Endothelial cell of umbilical vein (primary cell): Measurements from ENCODE around the gene KATNIP. TPM values are rescaled to one million over a fixed set of nuclear protein-coding genes. Genes with fewer than 3 reads are reported as not detected.

ENCODE experiments used
- BruUV-seq: library from RNA; stranded (reverse); fragments of 400-500 nt; replicated peaks from 2 replicates; lab custom pipeline; 2021; lab: Mats Ljungman, UMichigan
- CTCF ChIA-PET: fragments of 300-600, 350-600 bp; sonication (Branson Sonifier 250); formaldehyde crosslinking; loops from one replicate; lab custom pipeline; 2021; ENCODE audit warnings: antibody characterized with exemption, inconsistent platforms; lab: Charles Lee
- POLR2A ChIA-PET: fragments of 300-600, 350-600 bp; sonication (Branson Sonifier 250); formaldehyde crosslinking; loops from one replicate; lab custom pipeline; 2021; ENCODE audit warnings: antibody characterized with exemption, inconsistent platforms; lab: Charles Lee
- DNase-seq: peaks from one replicate; pipeline ENCODE4 v3.0.0-alpha.2; 2011; ENCODE audit warnings: low read depth, low spot score
- FAIRE-seq: peaks from 2 replicates; lab custom pipeline; 2011; peaks lifted over from hg19 to GRCh38; lab: Jason Lieb, UNC
- H2AFZ ChIP-seq: 2 replicates; pipeline ENCODE4 v1.6.0; 2012; ENCODE audit warnings: low read depth, low read length, control low read depth, inconsistent platforms
- H3K27ac ChIP-seq: 2 replicates; pipeline ENCODE4 v1.5.1; 2011; ENCODE audit warnings: low read depth, mild to moderate bottlenecking, control low read depth, low read length, moderate library complexity; ENCODE audit not compliant: insufficient read depth
- H3K27me3 ChIP-seq, 2 experiments: 2 replicates each; pipeline versions ENCODE4 v1.6.0 to v1.6.1; 2011; ENCODE audit warnings: low read length in 2 of 2, mixed read lengths in 1 of 2; ENCODE audit not compliant: control insufficient read depth in 2 of 2, insufficient read depth in 2 of 2
- H3K36me3 ChIP-seq, 2 experiments: 2 replicates in 1 of 2; 3 replicates in 1 of 2; pipeline ENCODE4 v1.5.1; 2011; ENCODE audit warnings: low read length in 2 of 2, mild to moderate bottlenecking in 1 of 2, moderate library complexity in 1 of 2; ENCODE audit not compliant: control insufficient read depth in 2 of 2, insufficient read depth in 2 of 2; ENCODE audit errors: extremely low read depth in 1 of 2
- H3K4me1 ChIP-seq: 3 replicates; pipeline ENCODE4 v1.5.1; 2011; ENCODE audit warnings: mild to moderate bottlenecking, low read length; ENCODE audit not compliant: control insufficient read depth, insufficient read depth; ENCODE audit errors: extremely low read depth
- H3K4me2 ChIP-seq: 2 replicates; pipeline ENCODE4 v1.6.1; 2011; ENCODE audit warnings: low read length, control low read depth, mixed read lengths; ENCODE audit not compliant: insufficient read depth
- H3K4me3 ChIP-seq, 3 experiments: fragments of 200-600 bp in 1 of 3; sonication (generic), shearing (Covaris generic) in 1 of 3; replicated peaks in 1 of 3; 2 replicates each; pipeline ENCODE4 v1.5.1; 2011 to 2016; ENCODE audit warnings: control low read depth in 3 of 3, low read length in 3 of 3, mild to moderate bottlenecking in 2 of 3, inconsistent platforms in 1 of 3, low read depth in 1 of 3, moderate library complexity in 1 of 3; ENCODE audit not compliant: insufficient read depth in 1 of 3
- H3K79me2 ChIP-seq: 2 replicates; pipeline ENCODE4 v1.6.0; 2012; ENCODE audit warnings: low read length, inconsistent platforms; ENCODE audit not compliant: control insufficient read depth, insufficient read depth
- H3K9ac ChIP-seq: replicated peaks from 2 replicates; pipeline ENCODE3; 2011; ENCODE audit warnings: low read length, control low read depth; ENCODE audit not compliant: insufficient read depth; ENCODE audit errors: extremely low read depth
- H3K9me1 ChIP-seq: replicated peaks from 3 replicates; pipeline ENCODE4 v1.6.0; 2011; ENCODE audit warnings: mild to moderate bottlenecking, low read length; ENCODE audit not compliant: control insufficient read depth, insufficient read depth; ENCODE audit errors: extremely low read depth
- H3K9me3 ChIP-seq: replicated peaks from 2 replicates; pipeline ENCODE4 v1.5.1; 2012; ENCODE audit warnings: low read length, inconsistent platforms; ENCODE audit not compliant: control insufficient read depth, insufficient read depth
- H4K20me1 ChIP-seq: replicated peaks from 2 replicates; pipeline ENCODE3; 2011; ENCODE audit warnings: mild to moderate bottlenecking, low read length; ENCODE audit not compliant: control insufficient read depth, insufficient read depth; ENCODE audit errors: extremely low read depth
- EZH2 ChIP-seq: IDR thresholded peaks from 2 replicates; pipeline ENCODE4 v1.6.1; 2012; ENCODE audit warnings: borderline replicate concordance, low read depth, mild to moderate bottlenecking, moderate library complexity, low read length, inconsistent platforms; ENCODE audit not compliant: severe bottlenecking
- FOS ChIP-seq: IDR thresholded peaks from 2 replicates; pipeline ENCODE4 v1.6.1; 2011; ENCODE audit warnings: mild to moderate bottlenecking, low read length, moderate library complexity, borderline replicate concordance; ENCODE audit not compliant: insufficient read depth
- GATA2 ChIP-seq: IDR thresholded peaks from 2 replicates; pipeline ENCODE4 v1.7.0; 2011; ENCODE audit warnings: low read depth, mild to moderate bottlenecking, moderate library complexity, mixed read lengths, low read length; ENCODE audit not compliant: insufficient read length, insufficient read depth
- JUN ChIP-seq: IDR thresholded peaks from 2 replicates; pipeline ENCODE4 v1.6.1; 2011; ENCODE audit warnings: borderline replicate concordance, low read depth; ENCODE audit not compliant: insufficient read length, insufficient read depth
- MAX ChIP-seq: IDR thresholded peaks from 2 replicates; pipeline ENCODE4 v1.6.1; 2011; ENCODE audit not compliant: insufficient read depth, insufficient read length
- MYC ChIP-seq: IDR thresholded peaks from one replicate; pipeline ENCODE4 v1.6.1; 2011; ENCODE audit warnings: mild to moderate bottlenecking, low read depth, low read length
- POLR2A ChIP-seq: IDR thresholded peaks from 2 replicates; pipeline ENCODE4 v1.6.1; 2012; ENCODE audit warnings: low read depth, mild to moderate bottlenecking, control low read depth, low read length
- POLR2AphosphoS5 ChIP-seq: IDR thresholded peaks from 2 replicates; pipeline ENCODE4 v1.6.1; 2012; ENCODE audit warnings: low read depth, mild to moderate bottlenecking, control low read depth, low read length, moderate library complexity; ENCODE audit not compliant: insufficient read depth
- dilution Hi-C: fragments of 300-500 bp; cut with MboI; formaldehyde crosslinking; loops from one replicate; pipeline ENCODE4 v1.15.0; 2019; ENCODE audit warnings: low sequenced_read_pairs; ENCODE audit not compliant: extremely low pct_ligation_motif_present
- intact Hi-C: fragments of 100-400 bp; cut with micrococcal nuclease; formaldehyde crosslinking; loops from one replicate; pipeline ENCODE4 v1.10.0; 2022
- polyA plus RNA-seq, 4 experiments: library from polyadenylated mRNA; depleted of rRNA in 3 of 4; stranded (reverse) in 3 of 4; unstranded in 1 of 4; fragments of >200 nt; gene quantifications; 2 replicates each; pipeline versions ENCODE4 v1.2.1 to v1.2.3, GENCODE V29; 2011 to 2012; ENCODE audit warnings: missing spikeins in 1 of 4
- total RNA-seq: library from RNA; stranded (reverse); gene quantifications from 2 replicates; pipeline ENCODE4 v1.2.3, GENCODE V29; 2021
- TF ChIP-seq, protein P1 (sequence below), 2 donors: IDR thresholded peaks; 1 replicate in 1 of 2; 2 replicates in 1 of 2; pipeline ENCODE4 v1.5.1; 2011; ENCODE audit warnings: low read length in 2 of 2, mild to moderate bottlenecking in 2 of 2, moderate library complexity in 2 of 2, control low read depth in 1 of 2, inconsistent platforms in 1 of 2, low read depth in 1 of 2; ENCODE audit not compliant: insufficient read depth in 1 of 2; ENCODE audit errors: extremely low read depth in 1 of 2

The KATNIP gene
- total and polyA plus RNA-seq, 2 donors (not counting 3 experiments of a cell fraction or from before 2014, with no cell fraction given): 14.7 to 30.7 TPM

- no peak overlapping the region for H3K9ac ChIP-seq
- H3K4me3 ChIP-seq: no peak overlapping the region
- FAIRE-seq (no peak), DNase-seq (no peak)
- no peaks in the 10 kb centered on the region for H4K20me1 ChIP-seq
- no peaks in the 10 kb centered on the region for H3K9me3 ChIP-seq
- POLR2A ChIA-PET: no interaction called here
- intact Hi-C loops: no loop called here
- peaks cover 0 to 3% of the 10 kb centered on the region in 2 experiments for H3K36me3 ChIP-seq
- H2AFZ ChIP-seq: no peak overlapping the region
- dilution Hi-C loops: no loop called here
- no TSS peak for BruUV-seq
- no peaks in the 10 kb centered on the region for H3K27me3 ChIP-seq
- TF ChIP-seq JUN: no peak
- no peak for TF ChIP-seq GATA2
- TF ChIP-seq MAX: no peak
- TF ChIP-seq EZH2: no peak
- TF ChIP-seq POLR2A: no peak
- TF ChIP-seq, protein P1, sequence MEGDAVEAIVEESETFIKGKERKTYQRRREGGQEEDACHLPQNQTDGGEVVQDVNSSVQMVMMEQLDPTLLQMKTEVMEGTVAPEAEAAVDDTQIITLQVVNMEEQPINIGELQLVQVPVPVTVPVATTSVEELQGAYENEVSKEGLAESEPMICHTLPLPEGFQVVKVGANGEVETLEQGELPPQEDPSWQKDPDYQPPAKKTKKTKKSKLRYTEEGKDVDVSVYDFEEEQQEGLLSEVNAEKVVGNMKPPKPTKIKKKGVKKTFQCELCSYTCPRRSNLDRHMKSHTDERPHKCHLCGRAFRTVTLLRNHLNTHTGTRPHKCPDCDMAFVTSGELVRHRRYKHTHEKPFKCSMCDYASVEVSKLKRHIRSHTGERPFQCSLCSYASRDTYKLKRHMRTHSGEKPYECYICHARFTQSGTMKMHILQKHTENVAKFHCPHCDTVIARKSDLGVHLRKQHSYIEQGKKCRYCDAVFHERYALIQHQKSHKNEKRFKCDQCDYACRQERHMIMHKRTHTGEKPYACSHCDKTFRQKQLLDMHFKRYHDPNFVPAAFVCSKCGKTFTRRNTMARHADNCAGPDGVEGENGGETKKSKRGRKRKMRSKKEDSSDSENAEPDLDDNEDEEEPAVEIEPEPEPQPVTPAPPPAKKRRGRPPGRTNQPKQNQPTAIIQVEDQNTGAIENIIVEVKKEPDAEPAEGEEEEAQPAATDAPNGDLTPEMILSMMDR (IDR thresholded peaks at IDR 0.05; ENCODE audit: extremely low read depth in 1 of 2, insufficient read depth in 1 of 2, low read depth in 1 of 2, low read length in 2 of 2): no peak
- no peak for TF ChIP-seq POLR2AphosphoS5
- no peak for TF ChIP-seq MYC
- TF ChIP-seq FOS: no peak
- H3K9me1 ChIP-seq: no peaks in the 10 kb centered on the region
- H3K79me2 ChIP-seq: no peaks in the 10 kb centered on the region
- no peaks in the 10 kb centered on the region for H3K4me1 ChIP-seq
- CTCF ChIA-PET: interaction anchor here (1.2 kb wide), 1 partner anchor 475 kb away, joined by 4 read pairs; no protein-coding TSS in a partner anchor
- no peak overlapping the region for H3K4me2 ChIP-seq
- no peak overlapping the region for H3K27ac ChIP-seq
Measured at GRCh38 chr16:27595993-27596392, 46.0 kb downstream of the KATNIP start.
